ENCODE data around the gene ACVR2B. TPM values are rescaled to one million over a fixed set of nuclear protein-coding genes. Genes with fewer than 3 reads are reported as not detected.
A peak's percentile ranks its signal among the peaks of the same experiment; 100 is the strongest.

The ACVR2B gene
- polyA plus RNA-seq, 1 donor, result 13.6 TPM

DNA sequence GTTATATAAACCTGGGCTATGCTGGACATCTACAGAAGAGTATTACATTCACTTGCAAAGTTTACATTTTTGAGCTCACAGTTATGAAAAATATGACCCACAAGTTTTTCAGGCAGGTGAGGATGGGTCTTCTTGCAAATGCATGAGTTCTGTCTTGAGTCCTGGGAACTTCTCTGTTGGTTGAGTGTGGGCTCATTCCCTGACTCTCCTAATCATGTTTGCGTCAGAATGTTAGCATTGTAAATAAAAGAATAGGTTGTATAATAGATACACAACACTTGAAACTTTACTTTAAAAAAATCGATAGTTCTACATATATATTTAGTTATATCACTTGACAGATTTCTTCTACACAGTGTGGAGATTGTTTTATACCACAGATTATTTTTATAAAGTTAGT, 35.3 kb downstream of the ACVR2B start:
- DNase-seq (ENCODE audit: low read depth), result no peak

DNA sequence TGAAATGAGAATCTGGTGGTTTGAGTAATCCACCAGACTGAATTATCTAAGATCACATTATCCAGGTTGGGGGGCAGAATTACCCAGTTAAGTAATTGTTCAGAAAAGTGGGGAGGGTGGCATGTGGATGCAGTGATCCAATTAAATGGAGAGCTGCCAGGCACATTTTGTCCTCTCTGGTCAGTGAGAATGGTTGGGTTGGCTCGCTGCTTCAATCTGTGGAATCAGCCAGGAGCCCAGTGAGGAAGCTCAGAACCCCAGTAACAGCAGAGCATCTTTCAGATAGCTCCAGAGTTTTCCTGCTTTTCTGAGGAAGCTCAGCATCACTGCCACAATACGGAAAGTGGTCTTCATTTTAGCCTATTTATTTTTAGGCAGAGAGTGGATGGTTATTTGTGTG, 36.1 kb downstream of the ACVR2B start:
- no peak for DNase-seq (ENCODE audit: low read depth)

DNA sequence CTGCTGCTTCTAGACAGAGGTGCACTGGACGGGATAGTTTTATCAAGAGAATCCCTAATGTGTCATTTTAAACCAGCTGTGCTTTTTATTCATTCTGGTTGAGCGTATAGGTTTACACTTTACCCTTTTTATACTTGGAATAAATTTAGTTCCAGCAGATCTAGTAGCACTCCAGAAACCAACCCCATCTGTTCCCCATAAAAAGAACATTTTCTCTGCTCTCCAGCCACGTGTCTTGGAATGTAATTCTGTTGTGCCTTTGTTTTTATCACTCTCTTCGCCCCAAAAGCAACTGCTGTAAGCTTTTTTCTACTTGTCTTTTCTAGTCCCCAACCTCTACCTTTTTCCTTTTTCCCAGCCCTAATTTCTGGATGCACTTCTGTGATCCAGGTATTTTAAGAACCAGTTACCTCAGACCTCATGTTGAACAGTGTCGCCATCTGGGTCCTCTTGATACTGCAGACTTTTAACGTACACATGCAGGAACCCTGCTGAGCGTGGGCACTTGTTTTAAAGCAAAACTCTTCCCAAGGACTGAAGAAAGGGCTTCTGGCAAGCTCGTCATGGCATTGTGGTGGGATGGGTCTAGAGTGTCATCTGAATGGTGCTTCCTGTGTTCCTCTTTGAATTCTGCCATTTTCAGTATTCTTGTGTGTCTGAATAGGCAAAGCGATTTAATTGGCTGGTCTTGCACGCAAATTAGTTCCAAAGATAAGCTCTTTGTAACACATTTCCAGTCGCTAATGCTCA, 36.8 kb downstream of the ACVR2B start:
- DNase-seq (ENCODE audit: low read depth), result no peak

DNA sequence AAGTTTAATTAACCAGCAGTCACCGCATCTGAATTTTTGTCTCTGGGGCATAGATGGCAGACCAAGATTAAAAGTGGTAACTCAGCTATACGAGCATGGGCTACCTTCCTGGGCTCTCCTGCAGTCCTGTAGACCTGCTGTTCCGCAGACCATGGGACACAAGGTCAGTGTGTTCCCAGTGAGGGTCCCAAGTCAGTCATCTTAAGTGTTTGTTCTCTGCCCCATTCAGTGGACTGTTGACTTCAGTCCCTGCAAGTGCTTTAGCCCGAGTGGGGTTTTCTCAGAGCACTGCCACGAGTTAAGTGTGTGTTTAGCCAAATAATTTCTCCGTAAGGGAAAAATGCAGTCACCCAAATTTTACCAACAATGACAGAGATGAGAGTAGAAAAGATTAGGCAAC, 37.5 kb downstream of the ACVR2B start:
- DNase-seq (ENCODE audit: low read depth), result no peak

DNA sequence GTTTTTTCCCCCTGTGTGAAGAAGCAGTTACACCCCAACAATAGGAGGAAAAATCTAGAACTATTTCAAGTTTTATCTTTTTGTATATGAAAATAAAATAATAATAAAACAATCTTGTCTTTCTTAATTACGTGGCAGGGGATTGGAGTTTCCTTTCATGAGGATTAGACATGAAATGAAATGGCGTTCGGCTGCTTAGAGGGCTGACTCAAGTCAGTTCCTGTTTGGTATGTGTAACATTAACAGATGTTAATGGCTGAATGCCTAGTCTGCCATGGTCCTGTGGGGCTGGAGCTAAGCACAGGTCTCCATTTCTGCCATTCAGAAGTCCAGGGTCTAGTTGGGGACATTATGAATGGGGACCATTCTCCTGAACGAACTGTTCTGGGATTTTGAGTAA, 39.3 kb downstream of the ACVR2B start:
- no peak for DNase-seq (ENCODE audit: low read depth)

DNA sequence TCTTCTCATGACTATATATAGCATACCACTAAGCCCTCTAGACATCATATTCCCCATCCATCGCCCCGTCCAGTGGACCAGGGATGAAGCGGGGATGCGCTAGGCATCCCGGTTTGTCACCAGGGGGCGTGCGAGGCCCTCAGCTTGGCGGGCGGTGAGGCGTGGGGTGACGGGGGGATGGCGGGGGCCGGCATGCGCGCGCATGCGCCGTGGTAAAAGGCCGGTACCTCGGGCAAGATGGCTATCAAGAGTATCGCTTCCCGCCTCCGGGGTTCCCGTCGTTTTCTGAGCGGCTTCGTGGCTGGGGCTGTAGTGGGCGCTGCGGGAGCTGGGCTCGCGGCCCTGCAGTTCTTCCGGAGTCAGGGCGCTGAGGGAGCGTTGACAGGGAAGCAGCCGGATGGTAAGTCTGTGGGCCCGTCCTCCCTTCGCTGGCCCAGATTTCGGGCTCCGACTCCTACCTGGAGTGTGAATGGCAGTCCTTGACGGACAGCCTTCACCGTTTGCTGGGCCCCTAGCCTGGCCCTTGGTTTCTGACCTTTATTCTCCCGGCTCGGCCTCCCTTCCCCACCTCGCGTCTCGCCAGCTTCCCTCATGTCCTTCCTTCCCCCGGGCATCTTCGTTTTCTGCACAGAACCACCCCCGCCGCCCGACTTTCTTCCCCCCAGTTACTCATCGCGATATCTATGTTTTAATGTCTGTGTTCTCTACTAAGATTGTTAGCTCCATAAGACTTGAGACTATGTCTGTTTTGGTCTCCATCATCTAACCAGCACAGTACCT, 42.6 kb downstream of the ACVR2B start, which contains the start of gene EXOG:
TSS of gene EXOG (plus strand) at position 210 of the 780 bp plus-strand sequence. CDS start at position 238, 28 bp downstream.
- peak; percentile 71 for DNase-seq (ENCODE audit: low read depth)

DNA sequence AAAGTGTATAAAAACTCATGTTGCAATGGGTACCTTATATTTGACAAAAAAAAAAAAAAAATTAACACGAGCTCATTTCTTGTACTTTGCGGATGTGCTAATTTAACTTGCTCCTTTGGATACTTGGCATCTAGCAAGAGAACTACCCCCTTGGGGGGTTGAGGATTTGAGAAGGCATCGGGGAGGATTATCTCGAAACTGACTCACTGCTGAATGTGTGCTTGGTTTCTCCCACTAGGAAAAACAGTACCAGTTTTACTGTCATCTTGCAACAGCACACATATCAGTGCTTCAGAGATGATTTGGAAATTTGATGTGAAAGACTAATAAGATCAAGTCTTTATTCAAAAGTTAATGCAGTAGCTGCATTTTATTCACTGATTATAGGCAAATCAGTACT, 43.3 kb downstream of the ACVR2B start:
- DNase-seq (ENCODE audit: low read depth), result no peak

DNA sequence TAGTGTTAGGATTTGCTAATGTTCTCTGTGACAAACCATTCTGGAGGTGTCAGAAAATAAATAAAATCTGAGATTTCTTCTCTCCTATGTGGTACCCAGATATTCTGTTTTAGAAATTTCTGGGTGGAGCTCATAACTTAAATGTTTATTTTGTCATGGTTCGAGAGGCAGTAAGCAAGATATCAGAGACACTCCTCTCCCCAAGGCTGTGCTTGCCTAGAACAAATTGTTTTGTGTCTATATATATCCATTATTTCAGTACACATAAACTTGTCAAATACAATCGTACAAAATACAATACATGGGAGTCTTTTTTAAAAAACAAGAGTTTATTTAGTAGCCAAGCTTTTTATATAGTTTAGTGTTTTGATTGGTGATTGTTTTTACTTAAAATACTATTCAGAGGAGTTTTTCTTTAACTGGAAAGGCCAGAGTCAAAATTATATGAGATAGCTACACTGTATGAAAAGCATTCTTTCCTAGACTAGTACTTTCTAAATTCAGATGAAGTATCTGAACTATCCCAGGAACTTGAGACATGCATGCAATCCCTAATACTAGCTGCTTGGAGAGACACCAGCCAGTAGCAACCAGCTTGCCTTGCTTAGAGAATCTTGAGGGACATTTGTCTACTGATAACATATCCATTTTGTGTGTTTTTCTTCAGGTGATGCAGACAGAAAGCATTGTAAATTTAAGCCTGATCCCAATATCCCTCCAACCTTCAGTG, 47.2 kb downstream of the ACVR2B start:
- DNase-seq (ENCODE audit: low read depth), result no peak

DNA sequence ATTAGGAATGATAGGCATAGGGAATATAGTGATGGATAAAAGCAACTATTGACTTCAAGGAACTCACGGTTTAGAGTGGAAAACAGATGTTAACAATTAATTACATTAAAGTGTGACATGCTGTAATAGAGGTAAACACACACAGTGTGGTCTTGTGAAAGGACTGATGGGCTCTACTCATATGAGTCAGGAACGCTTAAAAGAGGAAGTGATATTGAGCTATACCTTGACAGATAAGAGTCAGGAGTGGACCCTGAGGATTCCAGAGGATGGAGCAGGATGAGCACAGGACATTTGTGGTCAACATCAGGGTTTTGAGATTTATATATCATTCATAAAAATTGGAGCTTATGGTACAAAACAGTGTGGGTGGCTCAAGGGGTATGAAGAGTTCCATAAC, 53.4 kb downstream of the ACVR2B start:
- DNase-seq (ENCODE audit: low read depth), result no peak

DNA sequence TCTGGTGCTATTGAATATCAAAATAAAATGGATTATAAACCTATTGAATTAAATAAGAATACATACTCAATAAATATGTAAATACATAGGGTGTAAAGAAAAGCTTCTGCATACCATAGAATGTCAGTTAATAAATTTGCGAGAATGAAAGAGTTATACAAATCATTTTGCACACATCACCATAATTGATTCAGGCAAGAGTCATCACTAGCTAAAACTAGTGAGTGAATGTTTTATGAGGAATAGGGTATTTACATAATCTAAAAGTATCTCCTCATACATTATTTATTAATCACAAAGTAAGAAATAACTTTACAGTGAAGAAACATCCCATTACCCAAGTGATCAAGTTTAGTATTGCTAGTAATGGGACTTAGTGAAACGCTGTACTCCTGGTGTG, 56.0 kb downstream of the ACVR2B start:
- DNase-seq (ENCODE audit: low read depth), result no peak

DNA sequence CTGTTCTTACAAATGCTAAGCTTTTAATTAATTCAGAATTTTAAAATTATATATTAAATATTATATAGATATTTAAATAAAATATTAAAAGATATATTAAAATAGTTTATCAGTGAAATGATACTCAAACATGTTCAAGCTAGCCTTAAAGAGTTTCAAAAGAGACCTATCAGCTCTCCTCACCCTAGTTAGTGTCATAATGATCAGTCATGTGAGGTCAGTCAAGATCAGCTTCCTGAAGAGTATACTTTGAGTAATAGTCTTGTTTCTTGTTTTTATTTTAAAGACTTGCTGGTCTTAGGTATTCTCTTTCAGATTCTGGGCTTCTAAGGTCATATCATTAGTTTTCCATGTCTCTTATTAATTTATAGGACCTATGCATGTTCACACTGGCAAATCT, 56.9 kb downstream of the ACVR2B start:
- no peak for DNase-seq (ENCODE audit: low read depth)

DNA sequence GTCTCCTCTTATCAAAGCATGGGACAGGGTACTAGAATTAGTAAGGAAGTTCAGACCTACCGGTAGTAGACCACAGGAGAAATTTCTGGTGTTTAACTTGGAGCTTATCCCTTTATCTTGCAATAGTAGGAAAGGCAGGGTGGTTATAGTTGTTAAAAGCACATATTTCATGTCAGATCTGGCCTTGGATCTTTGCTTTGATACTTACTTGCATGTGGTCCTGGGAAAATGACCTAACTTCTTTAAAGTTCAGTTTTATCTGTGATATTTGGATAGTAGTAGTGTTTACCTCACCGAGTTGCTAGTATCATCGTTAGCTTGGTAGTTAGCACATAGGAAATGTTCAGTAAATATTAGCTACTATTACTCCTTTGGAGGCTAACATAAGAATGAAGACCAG, 57.9 kb downstream of the ACVR2B start:
- no peak for DNase-seq (ENCODE audit: low read depth)

DNA sequence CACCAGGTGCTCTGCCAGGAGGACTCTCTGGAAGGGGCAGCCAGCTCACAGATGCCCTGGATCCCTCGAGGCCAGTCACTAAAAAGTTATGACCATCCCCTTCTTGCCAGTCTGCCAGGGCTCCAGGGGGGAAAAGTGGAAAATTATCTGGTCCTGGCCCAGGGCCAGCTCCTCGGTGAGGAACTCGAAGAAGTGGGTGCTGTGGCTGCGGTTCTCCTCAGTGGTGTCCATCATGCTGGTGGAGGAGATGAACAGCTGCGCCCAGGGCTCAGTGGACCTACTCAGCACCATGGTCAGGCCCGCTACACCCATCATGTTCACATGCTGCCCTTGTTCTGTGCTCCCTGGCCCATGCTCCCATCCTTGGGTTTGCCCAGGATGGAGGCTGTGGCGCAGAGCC, 61.7 kb downstream of the ACVR2B start:
- no peak for DNase-seq (ENCODE audit: low read depth)

DNA sequence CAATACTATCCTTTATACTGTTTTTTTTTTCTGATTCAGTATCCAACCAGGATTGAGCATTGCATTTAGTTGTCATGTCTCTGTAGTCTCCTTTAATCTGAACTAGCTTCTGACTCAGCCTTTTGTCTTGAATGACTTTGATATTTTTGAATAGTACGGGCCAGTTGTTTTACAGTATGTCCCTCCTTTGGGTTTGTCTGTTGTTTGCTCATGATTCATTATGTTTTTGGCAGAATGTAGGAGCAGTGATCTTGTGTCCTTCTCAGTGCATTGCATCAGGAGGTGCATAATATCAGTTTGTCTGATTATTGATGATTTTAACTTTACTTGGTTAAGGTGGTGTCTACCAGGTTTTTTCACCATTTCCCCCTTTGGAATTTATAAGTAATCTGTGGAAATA, 63.0 kb downstream of the ACVR2B start:
- DNase-seq (ENCODE audit: low read depth), result no peak

DNA sequence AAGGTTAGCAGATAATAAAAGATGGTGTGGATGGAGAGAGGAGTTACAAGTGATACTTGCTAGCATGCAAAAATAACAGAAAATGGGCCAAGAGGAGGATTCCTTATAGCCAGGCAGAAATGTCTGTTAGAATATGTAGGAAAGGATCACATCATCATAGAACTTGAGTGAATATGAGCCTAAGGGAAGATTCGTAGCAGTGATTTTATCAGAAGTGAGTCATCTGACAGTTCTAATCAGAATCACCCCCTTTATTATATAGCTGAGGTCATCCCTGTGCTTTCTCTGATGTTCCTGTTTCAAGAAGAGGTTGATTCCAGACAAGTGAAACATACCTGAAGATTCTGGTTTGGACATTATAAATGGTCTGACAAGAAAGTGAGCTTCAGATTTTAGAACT, 65.3 kb downstream of the ACVR2B start:
- DNase-seq (ENCODE audit: low read depth), result no peak

DNA sequence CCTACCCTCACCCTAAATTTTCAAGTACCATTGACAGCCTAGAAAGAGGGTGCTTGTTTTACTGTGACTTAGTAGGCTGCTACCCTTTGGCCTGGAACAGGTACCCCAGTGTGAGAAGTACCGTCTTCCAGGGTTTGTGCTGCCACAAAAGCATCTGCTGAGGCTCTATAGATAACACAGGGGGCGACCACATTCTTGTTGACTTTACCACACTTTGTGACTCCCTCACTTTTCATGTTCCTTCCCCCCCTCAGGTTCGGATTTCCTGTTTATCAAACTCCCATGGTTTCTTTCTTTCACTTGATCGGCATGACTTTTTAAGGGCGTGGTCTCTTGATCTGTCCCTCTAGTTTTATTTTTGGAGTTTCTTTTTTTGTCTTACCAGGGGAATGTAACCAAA, 66.0 kb downstream of the ACVR2B start:
- no peak for DNase-seq (ENCODE audit: low read depth)

DNA sequence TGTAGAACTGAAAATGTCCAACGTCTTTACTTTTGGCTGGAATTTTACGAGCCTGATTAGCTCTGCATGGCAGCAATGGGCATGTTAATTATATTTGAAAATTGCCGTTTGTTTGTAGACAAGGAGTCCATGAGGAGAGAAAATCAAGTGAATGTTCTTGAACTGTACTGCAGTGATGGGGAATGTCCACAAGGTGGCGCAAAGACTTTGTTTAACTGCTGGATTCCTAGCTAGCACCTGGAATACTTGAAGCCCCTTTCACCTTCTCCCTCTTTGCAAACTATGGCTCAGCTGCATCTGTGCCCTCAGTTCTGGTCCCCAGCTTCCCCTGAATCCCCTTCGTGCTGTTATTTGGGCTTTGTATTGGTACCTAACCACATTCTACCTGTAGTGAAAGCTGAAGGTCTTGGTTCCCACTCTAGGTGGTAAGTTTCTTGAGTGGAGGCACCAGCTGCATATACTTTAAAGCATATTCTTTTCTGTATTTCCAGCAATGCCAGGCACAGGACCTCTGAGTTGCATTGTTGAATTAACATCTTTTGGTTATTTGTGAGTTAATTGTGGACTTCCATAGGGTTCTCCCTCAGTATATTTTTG, 67.8 kb downstream of the ACVR2B start:
- DNase-seq (ENCODE audit: low read depth), result peak; percentile 31

DNA sequence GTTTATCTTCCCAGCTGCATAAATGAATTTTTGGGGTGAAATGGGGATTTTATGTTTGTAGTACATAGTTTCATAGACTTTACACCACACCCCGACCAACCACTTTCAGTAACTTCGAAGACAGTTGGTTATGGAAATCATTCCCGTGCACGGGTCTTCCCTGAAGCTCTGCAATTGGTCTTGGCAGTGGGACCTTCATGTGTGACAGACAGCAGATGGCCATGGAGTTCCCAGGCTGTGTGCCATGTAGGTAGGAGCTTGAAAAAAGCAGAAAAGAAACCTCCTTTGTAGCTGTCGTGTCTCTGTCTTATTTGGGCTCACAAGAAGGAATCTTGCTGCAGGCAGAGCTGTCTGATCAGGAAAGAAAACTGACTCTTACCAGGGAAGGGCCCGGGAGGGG, 68.3 kb downstream of the ACVR2B start:
- no peak for DNase-seq (ENCODE audit: low read depth)

DNA sequence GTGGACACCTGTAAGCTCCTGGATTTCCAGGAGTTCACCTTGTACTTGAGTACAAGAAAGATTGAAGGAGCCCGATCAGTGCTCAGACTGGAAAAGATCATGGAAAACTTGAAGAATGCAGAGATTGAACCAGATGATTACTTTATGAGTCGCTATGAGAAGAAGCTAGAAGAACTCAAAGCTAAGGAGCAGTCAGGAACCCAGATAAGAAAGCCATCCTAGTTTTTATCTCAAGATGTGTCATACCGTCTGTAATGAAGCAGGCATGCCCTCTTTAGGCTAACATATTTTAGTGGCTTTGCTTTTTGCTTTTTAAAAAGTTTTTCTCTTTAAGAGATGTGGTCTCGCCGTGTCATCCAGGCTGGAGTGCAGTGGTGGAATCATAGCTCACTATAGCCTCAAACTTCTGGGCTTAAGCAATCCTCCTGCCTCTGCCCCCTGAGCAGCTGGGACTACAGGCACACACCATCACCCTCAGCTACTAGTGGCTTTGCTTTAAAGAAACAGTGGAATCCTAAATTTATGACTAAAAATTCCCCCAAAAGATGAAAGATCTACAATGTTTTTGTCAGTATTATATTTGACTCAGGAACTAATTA, 70.5 kb downstream of the ACVR2B start:
- DNase-seq (ENCODE audit: low read depth), result no peak

DNA sequence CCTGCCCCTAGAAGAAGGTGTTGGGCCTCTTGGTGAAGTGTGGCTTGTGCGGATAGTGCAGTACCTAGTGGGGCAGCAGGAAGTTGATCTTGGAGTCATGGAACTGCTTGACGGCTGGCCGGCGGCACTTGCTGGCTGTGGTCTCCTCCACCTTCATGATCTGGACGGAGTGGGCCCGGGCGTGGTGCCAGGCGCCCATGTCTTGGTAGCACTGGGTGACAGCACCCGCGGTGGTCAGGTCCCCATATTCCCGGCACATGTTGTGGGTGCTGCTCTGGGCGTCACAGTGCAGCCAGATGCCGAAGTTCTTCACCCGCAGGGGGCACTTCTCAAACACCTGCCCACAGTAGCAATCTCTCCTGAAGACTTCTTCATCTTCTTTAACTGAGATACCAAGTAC, 73.1 kb downstream of the ACVR2B start:
- DNase-seq (ENCODE audit: low read depth), result no peak

DNA sequence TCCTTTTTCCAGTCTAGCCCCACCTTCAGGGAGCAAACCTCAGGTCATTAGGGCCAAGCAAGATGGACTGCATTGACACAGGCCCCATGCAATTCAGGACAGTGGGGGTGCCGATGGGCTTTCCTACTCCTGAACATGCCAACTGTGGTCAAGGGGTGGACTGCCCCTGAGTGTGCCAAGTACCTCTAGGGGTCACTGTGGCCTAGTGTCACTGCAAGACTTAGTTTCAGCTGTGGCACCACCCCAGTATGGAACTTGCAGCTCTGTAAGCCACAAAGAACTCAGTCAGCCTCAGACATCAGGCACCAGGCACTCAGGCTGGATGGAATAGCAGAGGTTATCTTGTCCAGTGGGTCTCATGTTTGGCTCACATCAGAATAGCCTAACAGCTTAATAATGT, 74.8 kb downstream of the ACVR2B start:
- no peak for DNase-seq (ENCODE audit: low read depth)

DNA sequence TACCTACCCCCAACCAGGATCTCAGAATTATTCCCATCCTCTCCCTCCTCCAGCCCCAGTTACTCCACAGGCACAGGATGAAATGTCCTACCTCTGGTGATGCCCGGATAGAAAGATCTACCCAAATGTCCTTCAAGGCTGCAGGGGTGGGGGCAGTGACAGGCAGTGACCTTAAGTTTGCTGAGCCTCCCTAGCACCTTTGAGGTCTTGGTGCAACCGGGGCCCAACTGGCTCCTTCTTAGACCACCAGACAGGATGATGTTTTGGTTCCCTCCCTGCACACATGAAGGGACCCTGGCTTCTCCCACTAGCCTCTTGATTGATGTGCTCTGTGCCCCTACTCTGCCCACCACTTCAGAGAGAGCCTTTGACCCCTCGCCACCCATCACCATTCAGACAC, 78.8 kb downstream of the ACVR2B start:
- DNase-seq (ENCODE audit: low read depth), result no peak
